ENCODE data around the gene PDIA4.
"Not testable (repeated sequence)": the region's sequence is repeated elsewhere in the genome, so short reads cannot be mapped to it uniquely, and the experiment has no call there.

Gene PDIA4, protein sequence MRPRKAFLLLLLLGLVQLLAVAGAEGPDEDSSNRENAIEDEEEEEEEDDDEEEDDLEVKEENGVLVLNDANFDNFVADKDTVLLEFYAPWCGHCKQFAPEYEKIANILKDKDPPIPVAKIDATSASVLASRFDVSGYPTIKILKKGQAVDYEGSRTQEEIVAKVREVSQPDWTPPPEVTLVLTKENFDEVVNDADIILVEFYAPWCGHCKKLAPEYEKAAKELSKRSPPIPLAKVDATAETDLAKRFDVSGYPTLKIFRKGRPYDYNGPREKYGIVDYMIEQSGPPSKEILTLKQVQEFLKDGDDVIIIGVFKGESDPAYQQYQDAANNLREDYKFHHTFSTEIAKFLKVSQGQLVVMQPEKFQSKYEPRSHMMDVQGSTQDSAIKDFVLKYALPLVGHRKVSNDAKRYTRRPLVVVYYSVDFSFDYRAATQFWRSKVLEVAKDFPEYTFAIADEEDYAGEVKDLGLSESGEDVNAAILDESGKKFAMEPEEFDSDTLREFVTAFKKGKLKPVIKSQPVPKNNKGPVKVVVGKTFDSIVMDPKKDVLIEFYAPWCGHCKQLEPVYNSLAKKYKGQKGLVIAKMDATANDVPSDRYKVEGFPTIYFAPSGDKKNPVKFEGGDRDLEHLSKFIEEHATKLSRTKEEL

DNA sequence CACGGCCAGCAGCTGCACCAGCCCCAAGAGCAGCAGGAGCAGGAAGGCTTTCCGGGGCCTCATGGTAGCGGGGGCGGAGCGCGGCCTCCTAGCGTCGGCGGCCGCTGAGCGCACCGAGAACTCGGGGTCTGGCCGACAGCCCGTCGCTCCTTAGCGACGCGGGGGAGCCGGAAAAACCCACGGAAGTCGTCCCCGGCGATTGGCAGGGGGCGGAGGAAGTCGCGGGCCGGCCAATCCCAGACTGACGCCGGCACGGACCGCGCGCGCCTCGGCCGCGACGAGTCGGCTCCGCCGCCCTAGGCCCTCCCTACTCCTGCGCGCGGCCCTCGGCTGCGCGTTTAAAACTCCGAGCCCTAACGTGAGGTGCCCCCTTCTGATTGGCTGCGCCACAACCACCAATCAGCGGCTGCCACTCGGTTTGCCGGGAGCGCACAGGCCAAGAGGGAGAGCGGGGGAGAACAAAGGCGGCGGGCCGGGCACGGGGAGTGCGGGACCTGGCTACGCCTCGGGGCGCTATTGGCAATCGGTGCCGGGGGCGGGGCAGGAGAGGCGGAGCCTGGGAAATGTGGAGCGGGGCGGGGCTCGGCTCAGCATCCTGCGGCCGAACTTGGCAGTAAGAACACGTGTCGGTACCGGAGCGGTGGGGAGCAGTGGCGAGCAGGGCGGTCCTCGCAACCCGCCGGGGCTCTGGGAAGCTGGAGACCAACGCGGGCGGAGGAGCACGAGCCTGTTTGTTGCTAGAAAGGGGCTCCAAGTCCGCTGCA lies at the start of gene PDIA4:
PDIA4 (minus strand) TSS at position 160 of the 764 bp plus-strand sequence; CDS start at position 63, 97 bp downstream.
- peak; percentile 99 for DNase-seq

- no peak for DNase-seq
Measured at GRCh38 chr7:149077594-149077993, 49.3 kb upstream of the PDIA4 start.

GRCh38 chr7:149075286-149075685 lies 47.0 kb upstream of the PDIA4 start:
- no peak for DNase-seq

DNA sequence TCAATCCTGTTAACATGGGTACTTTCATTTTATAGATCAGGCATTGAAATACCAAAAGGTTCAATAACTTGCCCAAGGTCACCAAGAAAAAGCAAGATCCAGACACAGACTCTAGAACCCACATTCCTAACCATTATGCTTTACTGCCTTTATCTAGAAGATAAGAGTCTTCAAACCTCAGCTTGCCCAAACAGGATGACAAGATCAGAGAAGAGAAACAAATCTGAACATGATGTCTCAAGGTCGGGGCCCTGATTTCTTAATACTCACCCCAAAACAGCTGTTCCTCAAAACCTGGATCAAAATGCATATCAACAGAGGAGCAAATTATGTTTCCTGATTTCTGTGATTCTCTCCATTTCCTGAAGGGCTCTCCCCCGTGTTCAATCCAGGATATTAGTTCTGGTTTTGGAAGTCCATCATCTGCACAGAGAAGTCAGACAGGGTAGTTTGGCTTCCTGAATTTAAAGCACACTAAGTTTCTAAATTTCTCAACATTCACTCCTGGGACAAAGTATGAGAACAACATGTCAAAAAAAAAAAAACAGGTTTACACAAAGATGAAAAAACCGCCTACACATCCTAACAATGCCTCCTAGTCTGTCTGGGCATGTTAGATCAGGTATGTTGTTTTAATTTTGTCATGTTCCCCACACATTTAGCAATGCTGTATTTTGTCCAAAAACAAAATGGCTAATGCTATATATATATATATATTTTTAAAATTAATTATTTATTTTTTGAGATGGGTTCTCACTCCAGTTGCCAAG lies 46.0 kb upstream of the PDIA4 start:
- DNase-seq = no peak

DNA sequence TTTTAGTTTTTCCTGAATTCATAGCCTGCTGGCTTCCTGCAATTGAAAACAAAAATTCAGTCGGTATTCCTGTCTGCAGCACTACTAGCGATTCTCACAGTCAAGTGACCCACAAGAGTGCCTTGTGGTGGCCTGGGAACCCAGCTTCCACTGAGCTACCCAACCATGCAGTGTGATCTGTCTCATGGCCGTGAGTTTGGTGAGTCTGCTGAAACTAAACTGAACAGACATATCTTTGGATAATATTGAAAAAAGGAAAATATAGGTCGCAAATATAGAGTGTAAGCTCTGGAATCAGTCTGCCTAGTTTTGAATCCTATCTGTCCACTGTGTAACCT lies 44.1 kb upstream of the PDIA4 start:
- no peak for DNase-seq

DNA sequence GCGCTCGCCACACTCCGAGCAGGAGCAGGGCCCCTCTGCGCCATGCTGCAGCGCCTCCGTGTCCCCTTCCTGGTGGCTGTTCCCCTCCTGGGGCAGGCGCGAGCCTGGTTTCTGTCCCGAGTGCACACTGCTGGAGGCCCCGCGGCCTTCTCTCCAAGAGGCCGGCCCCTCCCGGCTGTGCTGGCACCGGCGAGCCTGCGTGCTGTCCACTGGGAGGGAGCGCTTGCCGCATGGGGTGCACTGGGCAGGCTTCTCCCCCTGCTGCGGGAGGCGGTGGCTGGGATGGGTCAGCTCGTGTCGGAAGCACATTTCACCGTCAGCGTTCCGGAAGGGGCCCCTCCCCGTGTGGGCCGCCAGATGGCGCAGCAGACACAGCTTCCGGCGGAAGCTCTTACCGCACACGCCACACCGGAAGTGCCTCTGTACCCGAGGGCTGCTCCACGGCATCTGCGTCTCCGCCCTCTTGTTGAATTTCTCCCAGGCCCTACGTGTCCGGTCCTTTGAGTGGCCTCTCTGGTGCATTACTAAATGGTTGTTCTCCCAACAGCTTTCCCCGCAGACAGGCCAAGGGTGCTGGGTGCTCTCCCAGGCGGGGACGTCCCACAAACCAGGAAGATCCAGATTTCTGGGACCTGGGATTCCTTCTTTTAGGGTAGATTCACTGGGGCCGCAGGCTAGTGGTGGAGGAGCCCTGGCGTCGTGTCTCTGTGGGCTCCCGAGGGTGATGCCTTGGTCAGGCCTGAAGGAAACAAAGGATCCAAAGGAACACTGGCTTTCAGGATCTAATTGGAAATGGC lies 43.5 kb upstream of the PDIA4 start:
- peak; percentile 35 for DNase-seq

DNA sequence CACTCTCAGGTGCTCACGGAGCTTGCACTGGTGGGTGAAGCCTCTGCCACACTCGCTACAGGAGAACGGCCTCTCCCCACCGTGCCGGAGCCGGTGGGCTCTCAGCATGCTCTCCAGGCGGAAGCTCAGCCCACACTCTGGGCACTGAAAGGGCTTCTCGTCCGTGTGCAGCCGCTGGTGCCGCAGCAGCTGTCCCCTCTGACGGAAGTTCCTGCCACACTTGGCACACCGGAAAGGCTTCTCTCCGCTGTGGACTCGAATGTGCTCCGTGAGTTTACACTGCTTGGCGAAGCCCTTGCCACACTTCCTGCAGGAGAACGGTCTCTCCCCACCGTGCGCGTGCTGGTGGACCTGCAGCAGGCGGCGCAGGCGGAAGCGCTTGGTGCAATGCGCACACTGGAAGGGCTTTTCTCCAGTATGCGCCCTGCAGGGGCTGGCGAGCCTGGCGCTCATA lies 42.9 kb upstream of the PDIA4 start:
- DNase-seq = no peak

GRCh38 chr7:149070372-149071125 lies 42.2 kb upstream of the PDIA4 start:
- DNase-seq = no peak

DNA sequence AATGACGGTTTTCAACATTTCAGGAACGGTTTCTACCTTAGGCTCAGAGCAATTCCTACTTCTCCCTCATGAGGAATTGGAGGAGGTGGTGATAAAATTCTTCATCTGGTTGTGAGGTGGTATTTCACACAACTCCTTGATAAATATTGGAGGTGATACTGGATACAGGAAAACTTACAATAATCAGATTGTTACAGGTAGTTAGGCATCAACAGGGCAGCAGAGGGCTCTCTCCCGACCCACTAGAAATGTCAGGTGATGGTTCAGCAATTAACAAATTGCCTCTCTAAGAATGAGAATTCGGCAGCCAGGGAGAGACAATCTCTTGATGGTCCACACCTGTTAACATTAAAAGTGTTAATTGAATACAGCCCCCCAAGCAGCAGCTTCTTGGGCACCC lies 39.6 kb upstream of the PDIA4 start:
- DNase-seq = no peak

DNA sequence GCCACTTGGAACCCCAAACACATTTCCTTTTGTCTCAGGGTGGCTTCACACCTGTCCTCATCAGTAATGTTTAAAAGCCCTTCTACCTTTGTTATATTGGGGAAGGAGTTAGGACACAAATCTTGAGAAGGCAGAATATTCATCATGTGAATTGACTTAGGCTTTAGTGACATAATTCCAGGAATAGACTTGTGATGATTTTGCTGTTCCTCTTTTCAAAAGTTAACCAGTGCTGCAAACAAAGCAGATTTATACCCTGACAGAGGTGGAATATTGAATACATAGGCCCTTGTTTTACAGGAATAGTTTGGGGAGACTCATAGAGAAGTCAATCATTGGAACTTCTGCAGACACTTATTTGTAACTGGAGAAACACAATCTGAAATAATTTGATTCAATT lies 35.2 kb upstream of the PDIA4 start:
- DNase-seq = no peak

- not testable (repeated sequence) for DNase-seq
Measured at GRCh38 chr7:149062217-149062899, 34.1 kb upstream of the PDIA4 start.

DNA sequence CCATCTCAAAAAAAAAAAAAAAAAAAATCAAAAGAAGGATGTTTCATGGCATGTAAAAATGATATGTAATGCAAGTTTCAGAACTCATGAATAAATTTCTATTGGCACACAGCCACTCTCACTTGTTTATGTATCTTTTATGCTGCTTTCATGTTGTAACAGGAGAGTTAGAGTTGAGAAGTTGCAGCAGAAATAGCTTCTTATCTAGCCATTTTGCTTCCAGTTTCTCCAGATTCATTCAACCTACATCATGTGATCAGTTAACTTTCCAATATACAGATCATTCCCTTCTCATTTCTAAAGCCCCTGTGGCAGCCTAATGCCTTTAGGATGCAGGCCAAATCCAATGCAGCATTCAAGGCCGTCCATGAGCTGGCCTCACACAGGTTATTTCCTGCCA lies 31.9 kb upstream of the PDIA4 start:
- no peak for DNase-seq

DNA sequence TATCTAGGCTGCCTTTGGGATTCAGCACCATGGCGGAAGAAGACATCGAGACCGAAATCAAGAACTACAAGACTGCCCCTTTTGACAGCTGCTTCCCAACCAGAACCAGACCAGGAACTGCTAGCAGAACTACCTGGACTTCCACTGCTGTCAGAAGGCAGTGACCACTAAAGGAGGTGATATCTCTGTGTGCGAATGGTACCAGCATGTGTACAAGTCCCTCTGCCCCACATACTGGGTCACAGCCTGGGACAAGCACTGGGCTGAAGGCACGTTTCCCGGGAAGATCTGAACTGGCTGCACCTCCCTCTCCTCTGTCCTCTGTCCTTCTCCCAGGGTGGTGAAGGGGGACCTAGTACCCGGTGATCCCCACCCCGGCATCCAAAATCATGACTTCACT lies 25.6 kb upstream of the PDIA4 start:
- DNase-seq = no peak

DNA sequence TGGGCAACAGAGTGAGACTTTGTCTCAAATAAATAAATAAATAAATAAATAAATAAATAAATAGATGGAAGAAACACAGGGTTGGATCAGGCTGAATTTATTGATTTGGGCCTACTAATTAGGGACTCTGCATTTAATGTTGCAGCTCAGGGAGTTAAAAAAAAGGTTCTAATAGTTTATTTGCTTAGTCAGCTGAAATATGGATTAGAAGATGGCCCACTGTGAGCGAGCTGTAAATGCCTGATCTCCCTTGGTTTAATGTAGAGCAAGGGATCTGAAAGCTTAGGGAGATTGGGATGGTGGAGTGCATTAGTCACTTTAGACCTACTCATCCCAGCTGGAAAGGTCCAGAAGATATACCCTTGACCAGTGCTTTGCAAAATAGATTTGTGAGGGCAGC lies 25.1 kb upstream of the PDIA4 start:
- DNase-seq = no peak

DNA sequence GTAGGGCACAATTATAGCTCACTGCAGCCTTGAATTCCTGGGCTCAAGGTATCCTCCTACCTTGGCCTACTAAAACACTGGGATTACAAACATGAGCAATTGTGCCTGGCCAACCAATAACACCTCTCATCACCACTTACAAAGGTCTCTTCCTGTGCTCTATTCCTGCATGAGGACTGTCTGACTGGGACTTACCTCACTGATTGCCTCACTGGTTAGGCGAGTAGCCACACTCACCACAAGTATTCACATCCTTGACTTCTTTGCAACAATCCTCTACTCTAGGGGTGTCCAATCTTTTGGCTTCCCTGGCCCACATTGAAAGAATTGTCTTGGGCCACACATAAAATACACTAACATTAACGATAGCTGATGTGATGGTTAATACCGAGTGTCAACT lies 22.6 kb upstream of the PDIA4 start:
- no peak for DNase-seq

DNA sequence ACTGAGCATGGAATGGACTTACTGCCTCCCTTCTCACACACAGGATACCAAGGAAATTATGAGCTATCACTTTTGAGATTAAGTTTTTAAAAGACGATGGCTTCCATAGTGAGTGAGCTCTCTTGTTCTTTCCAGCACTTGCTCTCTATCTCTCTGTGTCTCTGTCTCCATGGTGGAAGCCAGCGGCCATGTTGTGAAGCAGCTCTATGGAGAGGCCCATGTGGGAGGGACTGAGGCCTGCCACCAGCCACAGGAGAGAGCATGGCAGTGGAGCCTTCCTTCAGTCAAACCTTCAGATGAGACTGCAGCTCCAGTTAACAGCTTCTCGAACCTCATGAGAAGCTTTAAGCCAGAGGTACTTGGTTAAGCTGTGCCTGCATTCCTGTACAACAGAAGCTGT lies 20.5 kb upstream of the PDIA4 start:
- DNase-seq = no peak

- no peak for DNase-seq
Measured at GRCh38 chr7:149046416-149046815, 18.1 kb upstream of the PDIA4 start.

DNA sequence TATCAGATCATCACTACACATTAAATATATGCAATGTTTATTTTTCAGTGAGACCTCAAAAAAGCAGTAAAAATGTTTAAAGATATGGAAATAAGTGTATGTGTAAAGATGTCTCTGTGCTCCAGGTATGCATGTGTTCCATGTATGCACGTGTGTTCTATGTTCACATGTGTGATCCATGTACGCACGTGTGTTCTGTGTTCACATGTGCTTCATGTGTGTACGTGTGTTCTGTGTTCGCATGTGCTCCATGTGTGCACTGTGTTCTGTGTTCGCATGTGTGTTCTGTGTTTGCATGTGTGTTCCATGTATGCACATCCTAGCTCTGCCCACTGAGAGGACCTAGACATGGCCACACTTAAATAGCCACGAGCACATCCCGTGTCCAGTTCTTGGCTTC lies 15.6 kb upstream of the PDIA4 start:
- DNase-seq = no peak

GRCh38 chr7:149041350-149041749 lies 13.0 kb upstream of the PDIA4 start:
- DNase-seq = no peak

DNA sequence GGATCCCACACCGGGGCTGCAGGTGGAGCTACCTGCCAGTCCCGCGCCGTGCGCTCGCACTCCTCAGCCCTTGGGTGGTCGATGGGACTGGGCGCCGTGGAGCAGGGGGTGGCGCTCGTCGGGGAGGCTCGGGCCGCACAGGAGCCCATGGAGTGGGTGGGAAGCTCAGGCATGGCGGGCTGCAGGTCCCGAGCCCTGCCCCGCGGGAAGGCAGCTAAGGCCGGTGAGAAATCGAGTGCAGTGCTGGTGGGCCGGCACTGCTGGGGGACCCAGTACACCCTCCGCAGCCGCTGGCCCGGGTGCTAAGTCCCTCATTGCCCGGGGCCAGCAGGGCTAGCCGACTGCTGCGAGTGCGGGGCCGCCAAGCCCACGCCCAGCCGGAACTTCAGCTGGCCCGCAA lies 10.3 kb upstream of the PDIA4 start:
- not testable (repeated sequence) for DNase-seq

GRCh38 chr7:149036676-149037075 lies 8.4 kb upstream of the PDIA4 start:
- DNase-seq = no peak

Data from CD4-positive, alpha-beta T cell treated with Interleukin-4 for 4 hours (primary cell).